Stimulated activated CD4-positive, alpha-beta T cell treated with anti-CD3 and anti-CD28 coated beads, Interleukin-4, amount 100 ng/mL, for 1 hour (primary cell): ENCODE measurements around the gene CHL1.

Source experiments
- DNase-seq: peaks from one replicate; pipeline ENCODE4 v3.0.0-alpha.2; 2020

CHL1 gene

GRCh38 chr3:228442-229182 is 32.0 kb downstream of the CHL1 start:
- DNase-seq: no peak

- no peak for DNase-seq
Measured at GRCh38 chr3:229183-229661, 32.7 kb downstream of the CHL1 start.

GRCh38 chr3:236881-237280 is 40.3 kb downstream of the CHL1 start:
- no peak for DNase-seq

- no peak for DNase-seq
Measured at GRCh38 chr3:242602-243355, 46.2 kb downstream of the CHL1 start.

- no peak for DNase-seq
Measured at GRCh38 chr3:243356-243725, 46.8 kb downstream of the CHL1 start.

- no peak for DNase-seq
Measured at GRCh38 chr3:244041-244440, 47.5 kb downstream of the CHL1 start.

- no peak for DNase-seq
Measured at GRCh38 chr3:247916-248315, 51.4 kb downstream of the CHL1 start.

GRCh38 chr3:248864-249520 is 52.4 kb downstream of the CHL1 start:
- no peak for DNase-seq

- no peak for DNase-seq
Measured at GRCh38 chr3:249587-250262, 53.2 kb downstream of the CHL1 start.

- DNase-seq: no peak
Measured at GRCh38 chr3:256501-256900, 59.9 kb downstream of the CHL1 start.

GRCh38 chr3:257826-258225 is 61.3 kb downstream of the CHL1 start:
- no peak for DNase-seq

GRCh38 chr3:260898-261297 is 64.3 kb downstream of the CHL1 start:
- no peak for DNase-seq

GRCh38 chr3:263393-263792 is 66.8 kb downstream of the CHL1 start:
- DNase-seq: no peak

GRCh38 chr3:264394-265156 is 68.0 kb downstream of the CHL1 start:
- DNase-seq: no peak

GRCh38 chr3:267101-267500 is 70.5 kb downstream of the CHL1 start:
- DNase-seq: no peak

GRCh38 chr3:270688-271087 is 74.1 kb downstream of the CHL1 start:
- DNase-seq: no peak

GRCh38 chr3:274927-275326 is 78.4 kb downstream of the CHL1 start:
- DNase-seq: no peak

GRCh38 chr3:277873-278272 is 81.3 kb downstream of the CHL1 start:
- no peak for DNase-seq

GRCh38 chr3:278300-279064 is 81.9 kb downstream of the CHL1 start:
- DNase-seq: no peak

GRCh38 chr3:279325-279724 is 82.8 kb downstream of the CHL1 start:
- DNase-seq: no peak

GRCh38 chr3:280681-281080 is 84.1 kb downstream of the CHL1 start:
- no peak for DNase-seq

- no peak for DNase-seq
Measured at GRCh38 chr3:284322-284721, 87.8 kb downstream of the CHL1 start.
